Measurements from ENCODE around the gene DEFB121.

DNA sequence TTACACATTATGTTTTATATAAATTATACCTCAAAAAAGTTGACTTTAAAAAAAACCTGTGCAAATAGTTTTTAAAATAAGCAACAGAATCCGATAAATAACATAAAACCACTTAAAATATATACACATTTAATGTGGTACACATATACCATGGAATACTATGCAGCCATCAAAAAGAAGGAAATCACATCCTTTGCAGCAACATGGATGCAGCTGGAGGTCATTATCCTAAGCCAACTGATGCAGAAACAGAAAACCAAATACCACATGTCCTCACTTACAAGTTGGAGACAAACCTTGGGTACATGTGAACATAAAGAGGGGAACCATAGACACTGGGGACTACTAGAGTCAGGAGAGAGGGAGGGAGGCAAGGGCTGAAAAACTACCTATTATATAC is 4.0 kb upstream of the DEFB121 start:
- TF ChIP-seq POLR2A (IDR thresholded peaks at IDR 0.05) (no peak), CTCF (IDR thresholded peaks at IDR 0.05) (no peak), EP300 (IDR thresholded peaks at IDR 0.05) (no peak), POLR2AphosphoS5 (IDR thresholded peaks at IDR 0.05) (no peak)

All from upper lobe of left lung (tissue), 4 donors.